Testis (tissue), 3 donors: ENCODE measurements around the gene ATP6V1B1. TPM values are rescaled to one million over a fixed set of nuclear protein-coding genes. Genes with fewer than 3 reads are reported as not detected.
"Not testable (repeated sequence)": the region's sequence is repeated elsewhere in the genome, so short reads cannot be mapped to it uniquely, and the experiment has no call there.

Experiments
- DNase-seq: peaks from one replicate; pipeline ENCODE4 v3.0.0-alpha.2; 2019
- H3K27ac ChIP-seq, 2 donors: fragments of 200-600 bp; sonication (generic); one replicate each; pipeline ENCODE4 v1.5.1; 2019
- H3K27me3 ChIP-seq: fragments of 200-600 bp; sonication (generic); one replicate; pipeline ENCODE4 v1.5.1; 2019
- H3K36me3 ChIP-seq: fragments of 200-600 bp; sonication (generic); one replicate; pipeline ENCODE4 v1.5.1; 2017; ENCODE audit warnings: low read depth; ENCODE audit errors: missing control alignments
- H3K4me1 ChIP-seq: fragments of 200-600 bp; sonication (generic); one replicate; pipeline ENCODE4 v1.5.1; 2019
- H3K4me3 ChIP-seq, 2 donors: fragments of 200-600 bp; sonication (generic); one replicate each; pipeline ENCODE4 v1.5.1; 2017 to 2019
- H3K9me3 ChIP-seq: fragments of 200-600 bp; sonication (generic); one replicate; pipeline ENCODE4 v1.5.1; 2017
- POLR2A ChIP-seq: fragments of 450-650 bp; IDR thresholded peaks from one replicate; pipeline ENCODE4 v1.6.1; 2017; ENCODE audit warnings: antibody characterized with exemption, mild to moderate bottlenecking, moderate library complexity
- WGBS, 2 donors: methylation state at CpG; one replicate each; pipeline ENCODE4 v1.1.5; 2018; 5-methylcytosine and 5-hydroxymethylcytosine counted together
- intact Hi-C: fragments of 100-400 bp; cut with DNase I; formaldehyde crosslinking; loops from one replicate; pipeline ENCODE4 v1.15.1; 2023; ENCODE audit warnings: low total_unique reads
- polyA plus RNA-seq: library from polyadenylated mRNA; stranded (reverse); fragments of 350-450 nt; fragmentation: Illumina TruSeq; extraction: RNeasy Lipid Tissue Mini Kit (QIAGEN cat#74804); gene quantifications from one replicate; pipeline ENCODE4 v1.2.3, GENCODE V29; 2014; ENCODE audit warnings: low read depth, low replicate concordance; ENCODE audit not compliant: insufficient read depth
- small RNA-seq, 2 donors: library from RNA; depleted of rRNA; stranded (forward); fragments of <200 nt; gene quantifications; one replicate each; pipeline ENCODE3, GENCODE V24; 2016
- total RNA-seq, 2 donors: library from RNA; depleted of rRNA; stranded (reverse); fragments of >200 nt; gene quantifications; one replicate each; pipeline ENCODE4 v1.2.3, GENCODE V29; 2016
- TF ChIP-seq, protein P1 (sequence below), 3 experiments: fragments of 450-650 bp in 2 of 3; fragments of 200-600 bp in 1 of 3; sonication (generic) in 1 of 3; IDR thresholded peaks; one replicate each; pipeline ENCODE4 v1.5.1; 2016 to 2019; ENCODE audit warnings: antibody characterized with exemption in 3 of 3, mild to moderate bottlenecking in 2 of 3, moderate library complexity in 1 of 3

ATP6V1B1 gene
- total and polyA plus RNA-seq, 3 donors from 2014 or later = 1.7 to 2.9 TPM; not detected in 1

GRCh38 chr2:71006955-71007799, 71.5 kb downstream of the ATP6V1B1 start:
- H3K9me3 ChIP-seq = no peaks in the 10 kb centered on the region
- intact Hi-C loops = no loop called here
- no peaks in the 10 kb centered on the region for H3K36me3 ChIP-seq
- DNase-seq = no peak
- H3K4me3 ChIP-seq = no peak overlapping the region
- 87 to 100% methylated on average over 1 to 5 of the region's 5 CpGs for WGBS, 2 donors
- H3K27me3 ChIP-seq = no peaks in the 10 kb centered on the region
- no peak for TF ChIP-seq POLR2A
- H3K4me1 ChIP-seq = no peaks in the 10 kb centered on the region
- no peak overlapping the region for H3K27ac ChIP-seq

- Histone ChIP-seq H3K4me3 (no peak overlapping the region), H3K27ac (no peak overlapping the region), H3K36me3 (no peaks in the 10 kb centered on the region), H3K27me3 (no peaks in the 10 kb centered on the region), H3K9me3 (no peaks in the 10 kb centered on the region), H3K4me1 (no peaks in the 10 kb centered on the region)
- intact Hi-C loops = no loop called here
- 91 to 97% methylated on average over 9 to 13 of the region's 13 CpGs for WGBS, 2 donors
- DNase-seq = no peak
- TF ChIP-seq, protein P1, sequence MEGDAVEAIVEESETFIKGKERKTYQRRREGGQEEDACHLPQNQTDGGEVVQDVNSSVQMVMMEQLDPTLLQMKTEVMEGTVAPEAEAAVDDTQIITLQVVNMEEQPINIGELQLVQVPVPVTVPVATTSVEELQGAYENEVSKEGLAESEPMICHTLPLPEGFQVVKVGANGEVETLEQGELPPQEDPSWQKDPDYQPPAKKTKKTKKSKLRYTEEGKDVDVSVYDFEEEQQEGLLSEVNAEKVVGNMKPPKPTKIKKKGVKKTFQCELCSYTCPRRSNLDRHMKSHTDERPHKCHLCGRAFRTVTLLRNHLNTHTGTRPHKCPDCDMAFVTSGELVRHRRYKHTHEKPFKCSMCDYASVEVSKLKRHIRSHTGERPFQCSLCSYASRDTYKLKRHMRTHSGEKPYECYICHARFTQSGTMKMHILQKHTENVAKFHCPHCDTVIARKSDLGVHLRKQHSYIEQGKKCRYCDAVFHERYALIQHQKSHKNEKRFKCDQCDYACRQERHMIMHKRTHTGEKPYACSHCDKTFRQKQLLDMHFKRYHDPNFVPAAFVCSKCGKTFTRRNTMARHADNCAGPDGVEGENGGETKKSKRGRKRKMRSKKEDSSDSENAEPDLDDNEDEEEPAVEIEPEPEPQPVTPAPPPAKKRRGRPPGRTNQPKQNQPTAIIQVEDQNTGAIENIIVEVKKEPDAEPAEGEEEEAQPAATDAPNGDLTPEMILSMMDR (IDR thresholded peaks at IDR 0.05) = no peak
- no peak for TF ChIP-seq POLR2A
Observed at GRCh38 chr2:71008342-71008741, 72.6 kb downstream of the ATP6V1B1 start.

- H3K4me1 ChIP-seq, intact Hi-C loops, H3K9me3 ChIP-seq, H3K27me3 ChIP-seq, DNase-seq, H3K36me3 ChIP-seq, H3K27ac ChIP-seq, H3K4me3 ChIP-seq: not testable (repeated sequence)
- 41 to 57% methylated on average over 5 to 6 of the region's 6 CpGs for WGBS, 2 donors
Observed at GRCh38 chr2:71011786-71012185, 76.1 kb downstream of the ATP6V1B1 start.

Small RNAs within 50 kb of the gene (small RNA-seq; reads per million reads assigned to genes)
- gene RF02272 (0 reads per million in 2 donors), gene RN7SL160P (0 reads per million in 2 donors)

Other genes starting within 250 kb of the ATP6V1B1 start
- 1 to 10 TPM; 5.1 to 6.1 TPM for gene ADD2, start 167.7 kb upstream of the ATP6V1B1 start, total RNA-seq
- 5.8 TPM for gene ADD2, start 167.7 kb upstream of the ATP6V1B1 start, polyA plus RNA-seq
- gene FIGLA, start 145.3 kb upstream of the ATP6V1B1 start, total RNA-seq = under 1 TPM in 1 of 2 donors, not detected in 1; 0.62 TPM
- 0.69 TPM for gene FIGLA, start 145.3 kb upstream of the ATP6V1B1 start, polyA plus RNA-seq
- under 1 TPM; 0.31 to 0.79 TPM for gene CLEC4F, start 115.3 kb upstream of the ATP6V1B1 start, total RNA-seq
- 2.6 TPM for gene CLEC4F, start 115.3 kb upstream of the ATP6V1B1 start, polyA plus RNA-seq
- gene CD207, start 100.1 kb upstream of the ATP6V1B1 start, total RNA-seq = under 1 TPM; 0.19 to 0.79 TPM
- gene CD207, start 100.1 kb upstream of the ATP6V1B1 start, polyA plus RNA-seq = 1.5 TPM
- gene VAX2, start 35.3 kb upstream of the ATP6V1B1 start, total RNA-seq = 1 to 10 TPM in 1 of 2 donors, under 1 TPM in 1; 0.94 to 1.2 TPM
- gene VAX2, start 35.3 kb upstream of the ATP6V1B1 start, polyA plus RNA-seq = 0.58 TPM
- 10 to 100 TPM; 10.6 to 36.3 TPM for gene ANKRD53, start 42.7 kb downstream of the ATP6V1B1 start, total RNA-seq
- gene ANKRD53, start 42.7 kb downstream of the ATP6V1B1 start, polyA plus RNA-seq = 52.2 TPM
- 10 to 100 TPM; 39.0 to 40.7 TPM for gene TEX261, start 59.0 kb downstream of the ATP6V1B1 start, total RNA-seq
- gene TEX261, start 59.0 kb downstream of the ATP6V1B1 start, polyA plus RNA-seq = 133 TPM
- 10 to 100 TPM; 77.5 to 87.5 TPM for gene NAGK, start 132.7 kb downstream of the ATP6V1B1 start, total RNA-seq
- 153 TPM for gene NAGK, start 132.7 kb downstream of the ATP6V1B1 start, polyA plus RNA-seq
- gene MCEE, start 194.3 kb downstream of the ATP6V1B1 start, total RNA-seq = 10 to 100 TPM; 10.7 to 14.6 TPM
- gene MCEE, start 194.3 kb downstream of the ATP6V1B1 start, polyA plus RNA-seq = 7.7 TPM
- 10 to 100 TPM; 19.9 to 25.6 TPM for gene MPHOSPH10, start 194.7 kb downstream of the ATP6V1B1 start, total RNA-seq
- gene MPHOSPH10, start 194.7 kb downstream of the ATP6V1B1 start, polyA plus RNA-seq = 6.4 TPM